ENCODE data around the gene NCAPD3.
A peak's percentile ranks its signal among the peaks of the same experiment; 100 is the strongest.

Gene NCAPD3

GRCh38 chr11:134248910-134249480 is 25.2 kb upstream of the NCAPD3 start:
- H3K36me3 ChIP-seq: peaks cover 36% of the 10 kb centered on the region
- H3K4me3 ChIP-seq (ENCODE audit: low read depth, low read length): no peak overlapping the region
- no peak for DNase-seq
- no peaks in the 10 kb centered on the region; the same call in 1 of the 2 replicates for H3K4me1 ChIP-seq
- H3K9me3 ChIP-seq: no peaks in the 10 kb centered on the region
- H3K27me3 ChIP-seq: no peaks in the 10 kb centered on the region
- TF ChIP-seq, protein P1, sequence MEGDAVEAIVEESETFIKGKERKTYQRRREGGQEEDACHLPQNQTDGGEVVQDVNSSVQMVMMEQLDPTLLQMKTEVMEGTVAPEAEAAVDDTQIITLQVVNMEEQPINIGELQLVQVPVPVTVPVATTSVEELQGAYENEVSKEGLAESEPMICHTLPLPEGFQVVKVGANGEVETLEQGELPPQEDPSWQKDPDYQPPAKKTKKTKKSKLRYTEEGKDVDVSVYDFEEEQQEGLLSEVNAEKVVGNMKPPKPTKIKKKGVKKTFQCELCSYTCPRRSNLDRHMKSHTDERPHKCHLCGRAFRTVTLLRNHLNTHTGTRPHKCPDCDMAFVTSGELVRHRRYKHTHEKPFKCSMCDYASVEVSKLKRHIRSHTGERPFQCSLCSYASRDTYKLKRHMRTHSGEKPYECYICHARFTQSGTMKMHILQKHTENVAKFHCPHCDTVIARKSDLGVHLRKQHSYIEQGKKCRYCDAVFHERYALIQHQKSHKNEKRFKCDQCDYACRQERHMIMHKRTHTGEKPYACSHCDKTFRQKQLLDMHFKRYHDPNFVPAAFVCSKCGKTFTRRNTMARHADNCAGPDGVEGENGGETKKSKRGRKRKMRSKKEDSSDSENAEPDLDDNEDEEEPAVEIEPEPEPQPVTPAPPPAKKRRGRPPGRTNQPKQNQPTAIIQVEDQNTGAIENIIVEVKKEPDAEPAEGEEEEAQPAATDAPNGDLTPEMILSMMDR (IDR thresholded peaks at IDR 0.05; ENCODE audit: low read depth, low read length): no peak

- Histone ChIP-seq H3K27me3 (no peaks in the 10 kb centered on the region), H3K4me1 (no peaks in the 10 kb centered on the region), H3K9me3 (no peaks in the 10 kb centered on the region), H3K4me3 (ENCODE audit: low read depth, low read length) (no peak overlapping the region), H3K36me3 (peaks cover 56% of the 10 kb centered on the region)
- TF ChIP-seq, protein P1 (IDR thresholded peaks at IDR 0.05; ENCODE audit: low read depth, low read length): no peak
- DNase-seq: no peak
Measured at GRCh38 chr11:134246678-134247077, 22.9 kb upstream of the NCAPD3 start.

DNA sequence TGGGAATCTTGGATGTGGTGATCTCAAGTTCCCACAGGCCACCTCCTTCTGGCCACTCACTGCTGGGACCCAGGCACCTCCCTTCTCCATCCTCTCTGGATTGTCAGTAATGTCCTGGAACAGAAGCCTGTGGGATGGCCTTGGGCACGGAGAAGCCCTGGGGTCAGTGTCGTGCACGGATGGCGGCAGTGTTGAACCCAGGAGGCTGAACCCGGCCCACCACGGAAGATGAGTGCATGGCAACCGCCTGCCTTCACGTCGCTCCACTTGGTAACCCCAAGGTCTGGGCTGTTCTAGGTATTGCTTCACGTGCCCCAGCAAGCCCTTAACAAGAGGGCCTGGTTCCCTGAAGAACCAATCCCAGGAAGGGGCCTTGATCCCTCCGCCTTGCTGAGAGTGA is 22.3 kb upstream of the NCAPD3 start:
- peaks cover 56% of the 10 kb centered on the region for H3K36me3 ChIP-seq
- no peaks in the 10 kb centered on the region for H3K27me3 ChIP-seq
- H3K9me3 ChIP-seq: no peaks in the 10 kb centered on the region
- no peaks in the 10 kb centered on the region for H3K4me1 ChIP-seq
- TF ChIP-seq, protein P1 (IDR thresholded peaks at IDR 0.05; ENCODE audit: low read depth, low read length): no peak
- no peak for DNase-seq
- no peak overlapping the region for H3K4me3 ChIP-seq (ENCODE audit: low read depth, low read length)

- TF ChIP-seq, protein P1 (IDR thresholded peaks at IDR 0.05; ENCODE audit: low read depth, low read length): no peak
- no peak overlapping the region for H3K4me3 ChIP-seq (ENCODE audit: low read depth, low read length)
- DNase-seq: no peak
- no peaks in the 10 kb centered on the region for H3K27me3 ChIP-seq
- H3K9me3 ChIP-seq: no peaks in the 10 kb centered on the region
- H3K36me3 ChIP-seq: peaks cover 56% of the 10 kb centered on the region
- H3K4me1 ChIP-seq: no peaks in the 10 kb centered on the region
Measured at GRCh38 chr11:134245434-134245833, 21.7 kb upstream of the NCAPD3 start.

GRCh38 chr11:134244593-134244992 is 20.8 kb upstream of the NCAPD3 start:
- peaks cover 63% of the 10 kb centered on the region for H3K36me3 ChIP-seq
- TF ChIP-seq, protein P1 (IDR thresholded peaks at IDR 0.05; ENCODE audit: low read depth, low read length): peak; percentile 63
- peak; percentile 34 for DNase-seq

DNA sequence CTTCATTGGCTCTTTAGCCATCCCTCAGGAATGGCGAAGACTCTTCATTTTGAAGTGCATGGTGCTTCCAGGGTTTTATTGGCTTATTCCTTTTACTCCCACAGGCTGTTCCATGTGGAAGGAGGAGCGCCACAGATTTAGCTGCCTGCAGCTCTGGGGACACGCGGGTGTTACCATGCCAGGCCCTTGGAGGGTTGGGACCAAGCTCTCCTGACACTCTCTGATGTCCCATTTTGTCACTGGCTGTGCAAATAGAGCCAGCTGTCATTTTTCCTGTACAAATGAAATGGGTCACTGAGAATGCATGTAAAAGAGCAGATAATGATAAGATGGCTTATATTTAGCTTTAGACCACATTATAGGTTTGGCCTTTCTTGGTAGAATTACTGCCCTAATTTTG is 20.1 kb upstream of the NCAPD3 start:
- no peaks in the 10 kb centered on the region for H3K27me3 ChIP-seq
- TF ChIP-seq, protein P1 (IDR thresholded peaks at IDR 0.05; ENCODE audit: low read depth, low read length): no peak
- no peak overlapping the region for H3K4me3 ChIP-seq (ENCODE audit: low read depth, low read length)
- DNase-seq: no peak
- no peaks in the 10 kb centered on the region for H3K4me1 ChIP-seq
- H3K36me3 ChIP-seq: peaks cover 66% of the 10 kb centered on the region
- no peaks in the 10 kb centered on the region for H3K9me3 ChIP-seq

More at GRCh38 chr11:134244593-134244992, 20.8 kb upstream of the NCAPD3 start:
- no peak overlapping the region for H3K4me3 ChIP-seq (ENCODE audit: low read depth, low read length)
- no peaks in the 10 kb centered on the region for H3K4me1 ChIP-seq
- no peaks in the 10 kb centered on the region for H3K9me3 ChIP-seq
- H3K27me3 ChIP-seq: no peaks in the 10 kb centered on the region

All from BE2C (cell line).